GM18508 (cell line): ENCODE measurements around the gene ATP4B.

Source experiments
- ATAC-seq: cut with Tn5 transposase; IDR thresholded peaks from one replicate; pipeline ENCODE4 v1.9.1; 2021; ENCODE audit warnings: moderate number of reproducible peaks; ENCODE audit not compliant: insufficient read depth, unreplicated experiment

Gene ATP4B

DNA sequence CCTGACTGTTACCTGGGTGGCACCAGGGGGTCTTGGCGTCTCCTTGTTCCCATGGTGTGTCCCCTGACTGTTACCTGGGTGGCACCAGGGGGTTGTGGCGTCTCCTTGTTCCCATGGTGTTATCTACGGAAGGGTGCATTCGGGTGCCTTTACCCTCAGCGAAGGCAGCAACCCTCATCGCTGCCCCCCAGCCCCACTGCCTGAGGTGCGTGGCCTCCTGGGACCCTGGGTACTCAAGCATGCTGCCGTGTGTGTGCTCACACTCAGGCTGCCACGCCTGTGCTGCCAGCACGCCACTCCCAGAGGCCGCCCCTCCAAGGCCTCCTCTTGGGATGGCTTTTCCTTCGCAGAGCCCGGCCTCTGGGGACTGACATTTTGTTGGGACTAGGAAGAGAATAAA, 48.4 kb downstream of the ATP4B start:
- no peak for ATAC-seq

- no peak for ATAC-seq
These were observed 48.9 kb downstream of the ATP4B start for GRCh38 chr13:113608967-113609533.

- ATAC-seq: no peak
These were observed 49.9 kb downstream of the ATP4B start for GRCh38 chr13:113607889-113608635.

GRCh38 chr13:113607056-113607888, 50.7 kb downstream of the ATP4B start:
- ATAC-seq: no peak

- ATAC-seq: no peak
These were observed 52.0 kb downstream of the ATP4B start for GRCh38 chr13:113605866-113606438.

DNA sequence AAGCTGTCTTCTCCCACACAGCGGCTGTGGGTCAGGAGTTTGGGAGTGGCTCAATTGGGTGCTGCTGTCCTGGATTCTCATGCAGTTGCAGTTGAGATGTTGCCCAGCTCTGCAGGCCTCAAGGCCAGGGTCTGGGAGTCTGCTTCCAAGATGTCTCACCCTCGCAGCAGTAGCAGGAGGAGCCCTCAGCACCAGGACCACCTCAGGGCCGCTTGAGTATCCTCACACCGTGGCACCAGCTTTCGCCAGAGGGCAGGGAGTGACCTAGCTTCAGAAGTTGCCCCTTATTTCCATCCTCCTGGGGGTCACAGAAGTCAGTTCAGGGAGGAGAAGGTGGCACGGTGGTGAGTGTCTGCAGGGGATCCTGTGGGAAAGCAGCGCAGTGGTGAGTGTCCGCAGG, 52.5 kb downstream of the ATP4B start:
- no peak for ATAC-seq

DNA sequence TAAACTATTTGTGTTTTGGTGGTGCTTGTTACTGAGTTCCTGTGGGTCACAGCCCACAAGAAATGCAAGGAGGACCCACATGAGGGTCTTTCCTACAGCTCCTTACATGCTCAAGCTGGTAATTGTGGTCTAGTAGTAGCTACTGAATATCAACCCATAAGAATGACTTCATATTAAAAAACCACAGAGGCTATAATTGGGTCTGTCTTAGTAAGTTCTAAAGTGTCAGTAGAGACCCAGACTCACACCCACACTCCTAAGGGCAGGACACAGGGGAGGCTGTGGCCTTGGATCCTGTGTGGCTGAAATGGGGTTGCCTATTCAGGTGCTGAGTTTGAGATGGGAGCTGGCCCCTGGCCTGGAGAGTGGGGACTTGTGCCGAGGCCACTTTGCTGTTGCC, 53.8 kb downstream of the ATP4B start:
- no peak for ATAC-seq

DNA sequence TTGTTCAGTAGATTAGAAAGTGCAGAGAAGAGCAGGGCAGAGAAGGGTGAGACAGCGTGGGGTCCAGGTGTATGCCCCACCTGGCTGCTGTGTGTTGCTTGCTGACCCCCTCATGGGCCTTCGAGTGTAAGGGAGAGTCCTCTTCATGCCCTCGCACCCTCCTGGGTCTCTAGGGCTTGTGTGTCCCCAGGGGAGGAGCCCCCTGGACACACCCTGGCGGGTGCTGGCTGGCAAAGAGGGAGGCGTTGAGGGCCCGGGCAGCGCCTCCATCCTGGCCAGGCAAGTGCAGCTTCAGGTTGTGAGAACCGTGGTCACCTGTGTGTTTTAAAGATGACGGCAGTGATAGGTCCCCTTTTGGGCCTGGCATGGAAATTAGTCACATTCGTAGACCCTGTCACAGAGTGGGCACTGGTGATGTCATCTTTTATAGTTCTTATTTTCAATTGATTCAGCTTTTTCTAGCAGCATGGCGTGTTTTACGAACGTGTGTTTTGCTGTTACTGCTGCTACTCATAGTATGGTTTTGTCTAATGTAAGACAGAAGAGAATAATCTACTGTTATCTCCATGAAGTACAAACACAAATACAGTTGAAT, 54.8 kb downstream of the ATP4B start:
- ATAC-seq: no peak

DNA sequence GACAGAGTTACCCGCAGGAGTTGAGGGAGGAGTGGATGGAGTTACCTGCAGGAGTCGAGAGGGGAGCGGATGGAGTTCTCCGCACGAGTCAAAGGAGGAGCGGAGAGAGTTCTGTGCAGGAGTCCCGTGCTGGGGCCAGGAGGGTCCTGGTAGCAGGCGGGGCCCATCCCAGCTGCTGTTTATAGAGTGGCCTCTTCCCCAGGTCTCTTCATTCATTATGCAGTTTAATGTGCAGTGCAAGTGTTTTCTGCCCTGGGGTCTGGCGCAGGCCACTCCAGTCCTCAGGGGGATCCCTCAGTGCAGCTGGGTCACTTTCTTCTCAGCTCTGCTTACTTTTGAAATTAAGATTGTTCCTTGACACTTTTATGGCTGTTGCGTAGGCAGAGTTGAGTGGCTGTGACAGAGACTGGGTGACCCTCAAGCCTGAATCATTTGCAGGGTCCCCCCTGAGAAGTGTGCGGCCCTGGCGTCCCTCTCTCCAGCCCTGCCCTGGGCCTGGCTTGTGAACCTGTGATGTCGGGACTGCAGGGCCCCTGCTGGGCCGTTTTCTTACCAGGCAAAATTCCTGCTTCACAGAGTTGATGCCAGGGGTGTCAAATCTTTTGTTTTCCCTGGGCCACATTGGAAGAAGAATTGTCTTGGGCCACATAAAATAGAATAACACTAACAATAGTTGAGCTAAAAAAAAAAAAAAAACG, 55.6 kb downstream of the ATP4B start:
- ATAC-seq: no peak

- ATAC-seq: no peak
These were observed 56.6 kb downstream of the ATP4B start for GRCh38 chr13:113601166-113602070.

GRCh38 chr13:113599391-113599790, 58.6 kb downstream of the ATP4B start:
- no peak for ATAC-seq
